ENCODE results near the gene XPO4. TPM values are rescaled to one million over a fixed set of nuclear protein-coding genes. Genes with fewer than 3 reads are reported as not detected.
"Not testable (repeated sequence)": the region's sequence is repeated elsewhere in the genome, so short reads cannot be mapped to it uniquely, and the experiment has no call there.

The XPO4 gene
- total RNA-seq, 1 donor from 2014 or later = 20.5 TPM

GRCh38 chr13:20901668-20902437 lies 693 bp downstream of the XPO4 start:
- H3K9me3 ChIP-seq = no peaks in the 10 kb centered on the region
- H3K27ac ChIP-seq = peak overlapping the region; percentile 96
- H3K36me3 ChIP-seq = no peaks in the 10 kb centered on the region
- TF ChIP-seq CTCF (IDR thresholded peaks at IDR 0.05) = no peak
- peaks cover 17% of the 10 kb centered on the region for H3K4me1 ChIP-seq
- intact Hi-C loops (cut with DNase I) = no loop called here
- ATAC-seq = peak; percentile 70
- DNase-seq = peak; percentile 73
- peak overlapping the region; percentile 96 for H3K4me3 ChIP-seq
- no peaks in the 10 kb centered on the region for H3K27me3 ChIP-seq

DNA sequence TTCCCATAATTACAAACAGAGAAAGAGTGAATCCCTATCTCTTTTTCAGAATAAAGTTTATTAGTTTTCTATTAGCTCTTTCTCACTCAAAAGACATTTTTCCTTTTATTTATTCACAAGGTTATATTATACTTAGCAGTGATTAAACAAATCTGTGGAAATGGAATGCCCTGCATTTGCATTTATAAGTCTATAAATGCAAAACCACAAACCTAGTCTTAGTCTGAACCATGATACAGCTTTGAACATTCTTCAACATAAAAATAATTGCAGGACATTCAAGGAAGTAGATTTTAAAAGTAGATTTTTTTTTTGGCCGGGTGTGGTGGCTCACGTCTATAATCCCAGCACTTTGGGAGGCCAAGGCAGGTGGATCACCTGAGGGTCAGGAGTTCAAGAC lies 8.3 kb downstream of the XPO4 start:
- H3K27me3 ChIP-seq = no peaks in the 10 kb centered on the region
- no peak for TF ChIP-seq CTCF (IDR thresholded peaks at IDR 0.05)
- H3K36me3 ChIP-seq = no peaks in the 10 kb centered on the region
- no peak overlapping the region for H3K4me3 ChIP-seq
- H3K9me3 ChIP-seq = no peaks in the 10 kb centered on the region
- H3K27ac ChIP-seq = no peak overlapping the region
- DNase-seq = no peak
- intact Hi-C loops (cut with DNase I) = no loop called here
- no peaks in the 10 kb centered on the region for H3K4me1 ChIP-seq
- no peak for ATAC-seq

DNA sequence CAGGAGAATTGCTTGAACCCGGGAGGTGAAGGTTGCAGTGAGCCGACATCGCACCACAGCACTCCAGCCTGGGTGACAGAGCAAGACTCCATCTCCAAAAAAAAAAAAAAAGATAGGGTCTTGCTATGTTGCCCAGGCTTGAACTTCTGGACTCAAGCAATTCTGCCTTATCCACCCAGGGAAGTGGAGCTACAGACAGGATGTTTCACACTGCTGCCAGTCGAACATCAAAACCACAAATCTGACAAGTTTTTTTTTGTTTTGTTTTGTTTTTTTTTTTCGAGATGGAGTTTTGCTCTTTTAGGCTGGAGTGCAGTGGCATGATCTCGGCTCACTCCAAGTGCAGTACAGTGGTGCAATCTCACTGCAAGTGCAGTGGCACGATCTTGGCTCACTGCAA lies 10.8 kb downstream of the XPO4 start:
- H3K36me3 ChIP-seq = no peaks in the 10 kb centered on the region
- no peak overlapping the region for H3K4me3 ChIP-seq
- ATAC-seq = no peak
- intact Hi-C loops (cut with DNase I) = no loop called here
- H3K27ac ChIP-seq = no peak overlapping the region
- H3K4me1 ChIP-seq = no peaks in the 10 kb centered on the region
- TF ChIP-seq CTCF (IDR thresholded peaks at IDR 0.05) = no peak
- H3K27me3 ChIP-seq = no peaks in the 10 kb centered on the region
- no peaks in the 10 kb centered on the region for H3K9me3 ChIP-seq
- no peak for DNase-seq

GRCh38 chr13:20891034-20891433 lies 11.5 kb downstream of the XPO4 start:
- no peak for TF ChIP-seq CTCF (IDR thresholded peaks at IDR 0.05)
- Histone ChIP-seq H3K4me3 (no peak overlapping the region), H3K27me3 (no peaks in the 10 kb centered on the region), H3K4me1 (no peaks in the 10 kb centered on the region), H3K36me3 (no peaks in the 10 kb centered on the region), H3K9me3 (no peaks in the 10 kb centered on the region), H3K27ac (no peak overlapping the region)
- no peak for DNase-seq
- ATAC-seq = no peak
- intact Hi-C loops (cut with DNase I) = no loop called here

GRCh38 chr13:20890540-20890939 lies 12.0 kb downstream of the XPO4 start:
- ATAC-seq; H3K27me3 ChIP-seq; H3K27ac ChIP-seq; H3K4me3 ChIP-seq; H3K9me3 ChIP-seq; H3K36me3 ChIP-seq; H3K4me1 ChIP-seq; intact Hi-C loops (cut with DNase I); DNase-seq: not testable (repeated sequence)

GRCh38 chr13:20882206-20882605 lies 20.3 kb downstream of the XPO4 start:
- Histone ChIP-seq H3K27ac (no peak overlapping the region), H3K4me3 (no peak overlapping the region), H3K9me3 (no peaks in the 10 kb centered on the region), H3K4me1 (peaks cover 13% of the 10 kb centered on the region), H3K36me3 (no peaks in the 10 kb centered on the region), H3K27me3 (no peaks in the 10 kb centered on the region)
- intact Hi-C loops (cut with DNase I) = no loop called here
- TF ChIP-seq CTCF (IDR thresholded peaks at IDR 0.05) = no peak
- DNase-seq (no peak), ATAC-seq (no peak)

Data from upper lobe of right lung (tissue), 1 donor.